Activated T-helper 17 cell treated with anti-CD3 and anti-CD28 coated beads, Interleukin-2, amount 50 U/mL, for 72 hours (primary cell): ENCODE results near the gene LRG1. TPM values are rescaled to one million over a fixed set of nuclear protein-coding genes. Genes with fewer than 3 reads are reported as not detected.

Experiments
- ATAC-seq: fragments of 150-1000 bp; cut with Tn5 transposase; replicated peaks from 2 replicates; pipeline ENCODE4 v1.10.0; 2021; ENCODE audit warnings: mild to moderate bottlenecking, moderate library complexity
- H3K27ac Mint-ChIP-seq: one replicate; pipeline ENCODE4 v1.8.0; 2022; ENCODE audit warnings: mixed read lengths
- H3K27me3 Mint-ChIP-seq: one replicate; pipeline ENCODE4 v1.8.0; 2022; ENCODE audit warnings: mixed read lengths
- H3K36me3 Mint-ChIP-seq: one replicate; pipeline ENCODE4 v1.8.0; 2022; ENCODE audit warnings: low read depth, mild to moderate bottlenecking, mixed read lengths
- H3K4me1 Mint-ChIP-seq: one replicate; pipeline ENCODE4 v1.8.0; 2022; ENCODE audit warnings: mixed read lengths
- H3K4me3 Mint-ChIP-seq: one replicate; pipeline ENCODE4 v1.8.0; 2022; ENCODE audit warnings: mild to moderate bottlenecking, mixed read lengths
- H3K9me3 Mint-ChIP-seq: one replicate; pipeline ENCODE4 v1.8.0; 2022; ENCODE audit warnings: mixed read lengths
- total RNA-seq, 2 donors: library from RNA; stranded (reverse); gene quantifications; one replicate each; pipeline ENCODE4 v1.2.3, GENCODE V29; 2022

Gene LRG1, protein sequence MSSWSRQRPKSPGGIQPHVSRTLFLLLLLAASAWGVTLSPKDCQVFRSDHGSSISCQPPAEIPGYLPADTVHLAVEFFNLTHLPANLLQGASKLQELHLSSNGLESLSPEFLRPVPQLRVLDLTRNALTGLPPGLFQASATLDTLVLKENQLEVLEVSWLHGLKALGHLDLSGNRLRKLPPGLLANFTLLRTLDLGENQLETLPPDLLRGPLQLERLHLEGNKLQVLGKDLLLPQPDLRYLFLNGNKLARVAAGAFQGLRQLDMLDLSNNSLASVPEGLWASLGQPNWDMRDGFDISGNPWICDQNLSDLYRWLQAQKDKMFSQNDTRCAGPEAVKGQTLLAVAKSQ
- under 1 TPM; 0.53 to 0.93 TPM for total RNA-seq

DNA sequence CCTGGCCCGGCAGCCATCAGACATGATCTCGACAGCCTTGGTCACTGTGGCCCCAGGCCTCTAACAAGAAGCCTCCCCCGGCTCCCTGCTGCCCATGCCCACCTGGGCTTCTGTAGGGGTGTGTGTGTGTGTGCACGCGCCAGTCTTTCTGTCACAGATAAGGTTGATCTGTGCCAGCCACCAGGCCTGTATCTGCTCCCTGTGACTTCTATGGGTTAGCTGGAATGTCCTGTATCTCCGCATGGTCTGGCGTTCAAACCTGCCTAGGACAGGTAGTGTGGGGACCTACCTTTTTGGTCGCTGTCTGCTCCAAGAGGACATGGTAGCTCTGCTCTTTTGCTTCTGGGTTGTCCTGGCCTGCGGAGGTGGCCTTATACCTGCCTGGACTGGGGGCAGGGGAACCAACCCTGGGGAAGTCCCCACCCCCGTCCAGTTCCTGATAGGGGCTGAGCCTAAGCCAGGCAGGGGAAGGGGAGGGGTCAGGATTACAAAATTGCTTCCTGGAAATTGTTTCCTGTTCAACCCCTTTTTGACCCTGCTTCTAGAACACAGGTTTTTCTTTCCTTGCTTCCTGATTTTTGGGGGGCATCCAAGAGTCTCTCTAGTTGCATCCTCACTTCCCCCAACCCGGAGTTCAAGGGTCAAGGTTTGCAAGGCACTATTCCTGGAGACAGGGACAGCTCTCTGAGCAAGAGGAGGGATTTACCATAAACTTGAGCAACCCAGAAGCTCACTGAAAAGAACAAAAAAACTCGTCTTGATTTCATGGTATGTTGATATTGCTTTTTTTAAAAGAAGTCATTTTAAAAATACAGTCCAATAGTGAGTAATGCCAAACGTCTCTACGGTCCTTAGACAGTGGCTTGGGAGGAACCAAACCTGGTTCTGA, at the start of gene LRG1:
Gene LRG1, minus strand, starts transcription at position 344 of the 889 bp plus-strand sequence. Its CDS starts 23 bp downstream, at position 321.
- Mint-ChIP-seq H3K9me3 (no peaks in the 10 kb centered on the region), H3K4me3 (peak within 1 kb of the TSS; percentile 23), H3K27ac (no peak within 1 kb of the TSS), H3K36me3 (no peaks in the 10 kb centered on the region), H3K4me1 (no peaks in the 10 kb centered on the region), H3K27me3 (peaks cover 8% of the 10 kb centered on the region)
- ATAC-seq: peak; percentile 52

DNA sequence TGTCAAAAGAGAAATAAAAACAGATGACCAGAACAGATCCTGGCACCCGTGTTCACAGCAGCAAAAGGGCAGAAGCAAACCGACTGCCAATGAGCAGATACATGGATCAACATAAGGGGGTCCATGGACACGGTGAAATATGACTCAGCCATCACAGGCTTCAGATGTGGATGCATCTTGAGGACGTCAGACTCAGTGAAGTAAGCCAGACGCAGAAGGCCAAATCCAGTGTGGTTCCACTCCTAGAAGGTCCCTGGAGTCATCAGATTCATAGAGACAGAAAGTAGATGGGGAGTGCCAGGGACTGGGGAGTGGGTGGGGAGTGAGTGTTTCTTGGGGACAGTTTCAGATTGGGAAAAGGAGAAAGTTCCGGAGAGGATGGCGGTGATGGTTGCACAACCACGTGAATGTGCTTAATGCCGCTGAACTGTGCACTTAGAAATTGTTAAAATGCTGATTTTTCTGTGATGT, 48.5 kb upstream of the LRG1 start:
- H3K27ac Mint-ChIP-seq: no peak overlapping the region
- no peak overlapping the region for H3K4me3 Mint-ChIP-seq
- peaks cover 37% of the 10 kb centered on the region for H3K27me3 Mint-ChIP-seq
- H3K4me1 Mint-ChIP-seq: no peaks in the 10 kb centered on the region
- no peak for ATAC-seq
- H3K36me3 Mint-ChIP-seq: no peaks in the 10 kb centered on the region
- H3K9me3 Mint-ChIP-seq: no peaks in the 10 kb centered on the region

DNA sequence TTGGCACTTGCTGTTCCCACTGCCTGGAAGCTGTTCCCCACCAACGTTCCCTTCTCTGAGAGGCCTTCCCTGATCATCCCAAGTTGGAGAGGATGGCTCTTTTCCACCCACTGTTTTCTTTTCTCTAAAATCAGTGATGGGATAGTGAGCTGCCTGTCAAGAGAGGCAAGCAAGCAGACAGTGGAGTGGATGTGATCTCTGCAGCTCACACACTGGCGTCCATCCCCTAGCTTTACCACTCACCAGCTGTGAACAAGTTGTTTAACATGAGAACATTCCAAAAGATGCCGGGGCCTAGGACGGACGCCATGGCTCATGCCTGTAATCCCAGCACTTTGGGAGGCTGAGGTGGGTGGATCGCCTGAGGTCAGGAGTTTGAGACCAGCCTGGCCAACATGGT, 47.7 kb upstream of the LRG1 start:
- no peak overlapping the region for H3K27ac Mint-ChIP-seq
- ATAC-seq: no peak
- no peaks in the 10 kb centered on the region for H3K9me3 Mint-ChIP-seq
- H3K4me1 Mint-ChIP-seq: peaks cover under 1% of the 10 kb centered on the region
- peaks cover under 1% of the 10 kb centered on the region for H3K36me3 Mint-ChIP-seq
- H3K4me3 Mint-ChIP-seq: no peak overlapping the region
- H3K27me3 Mint-ChIP-seq: peaks cover 33% of the 10 kb centered on the region

DNA sequence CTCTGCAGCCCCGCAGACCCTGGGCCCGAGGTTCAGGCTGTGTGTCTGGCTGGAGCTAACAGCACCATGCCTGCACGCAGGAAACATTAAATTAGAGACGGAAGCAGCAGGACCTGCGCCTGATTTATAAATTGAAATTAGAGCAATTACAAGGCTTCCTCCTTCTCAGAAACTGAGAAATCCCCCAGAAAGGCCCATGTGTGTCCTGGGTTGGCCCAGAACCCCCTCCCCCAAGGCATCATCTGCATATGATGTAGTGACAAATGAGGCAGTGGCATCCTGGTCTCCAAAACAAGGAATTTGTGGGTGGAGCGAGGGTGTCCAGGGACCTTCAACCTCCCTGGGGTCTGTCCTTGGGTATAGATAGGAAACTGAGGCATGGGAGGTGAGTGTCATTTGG, 46.9 kb upstream of the LRG1 start:
- peaks cover 38% of the 10 kb centered on the region for H3K27me3 Mint-ChIP-seq

DNA sequence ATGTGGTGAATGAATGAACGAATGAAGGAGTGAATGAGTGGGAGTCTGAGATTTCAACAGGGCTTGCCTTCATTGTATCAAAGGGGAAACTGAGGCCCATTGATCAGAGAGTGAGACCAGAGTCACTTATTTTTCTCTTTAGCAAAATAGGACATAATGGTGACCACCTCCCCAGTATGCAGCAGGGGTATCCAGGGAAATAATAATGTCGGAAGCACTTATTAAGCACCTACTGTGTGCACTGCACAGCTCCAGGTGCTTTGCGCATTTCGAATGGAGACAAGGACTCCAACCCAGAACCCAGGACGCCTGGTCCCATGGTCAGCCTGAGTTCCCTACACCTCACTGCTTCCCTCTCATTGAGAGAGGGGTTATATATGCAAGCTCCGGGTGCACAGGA, 46.4 kb upstream of the LRG1 start:
- no peak for ATAC-seq
- H3K9me3 Mint-ChIP-seq: no peaks in the 10 kb centered on the region
- H3K4me3 Mint-ChIP-seq: no peak overlapping the region
- peaks cover 8% of the 10 kb centered on the region for H3K36me3 Mint-ChIP-seq
- no peak overlapping the region for H3K27ac Mint-ChIP-seq
- peaks cover 34% of the 10 kb centered on the region for H3K27me3 Mint-ChIP-seq
- peaks cover 8% of the 10 kb centered on the region for H3K4me1 Mint-ChIP-seq

More for the DNA sequence above, 46.9 kb upstream of the LRG1 start:
- no peak for ATAC-seq
- H3K9me3 Mint-ChIP-seq: no peaks in the 10 kb centered on the region
- no peak overlapping the region for H3K27ac Mint-ChIP-seq
- H3K4me1 Mint-ChIP-seq: peaks cover 8% of the 10 kb centered on the region
- H3K36me3 Mint-ChIP-seq: peaks cover 8% of the 10 kb centered on the region
- no peak overlapping the region for H3K4me3 Mint-ChIP-seq

DNA sequence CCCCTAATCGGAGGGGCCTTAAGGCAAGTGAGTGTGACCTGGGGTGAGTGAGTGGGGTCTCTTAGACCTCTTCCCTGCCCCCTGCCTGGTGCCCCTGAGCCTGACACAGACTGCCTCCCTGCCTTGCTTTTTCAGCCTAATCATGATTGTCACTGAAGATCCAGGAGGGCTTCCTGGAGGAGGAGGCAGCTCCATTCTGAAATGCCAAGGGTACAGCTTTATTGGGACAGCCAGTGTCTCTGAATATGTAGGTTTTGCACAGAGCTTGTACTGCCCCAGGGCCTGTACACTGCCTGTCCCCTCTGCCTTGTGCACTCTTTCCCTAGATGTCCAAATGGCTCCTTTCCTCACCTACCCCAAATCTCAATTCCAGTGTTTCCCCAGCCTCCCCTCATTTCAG, 45.7 kb upstream of the LRG1 start:
- peaks cover 8% of the 10 kb centered on the region for H3K36me3 Mint-ChIP-seq
- H3K4me3 Mint-ChIP-seq: no peak overlapping the region
- peaks cover 30% of the 10 kb centered on the region for H3K27me3 Mint-ChIP-seq
- ATAC-seq: no peak
- H3K27ac Mint-ChIP-seq: no peak overlapping the region
- H3K4me1 Mint-ChIP-seq: peaks cover 8% of the 10 kb centered on the region
- H3K9me3 Mint-ChIP-seq: no peaks in the 10 kb centered on the region

DNA sequence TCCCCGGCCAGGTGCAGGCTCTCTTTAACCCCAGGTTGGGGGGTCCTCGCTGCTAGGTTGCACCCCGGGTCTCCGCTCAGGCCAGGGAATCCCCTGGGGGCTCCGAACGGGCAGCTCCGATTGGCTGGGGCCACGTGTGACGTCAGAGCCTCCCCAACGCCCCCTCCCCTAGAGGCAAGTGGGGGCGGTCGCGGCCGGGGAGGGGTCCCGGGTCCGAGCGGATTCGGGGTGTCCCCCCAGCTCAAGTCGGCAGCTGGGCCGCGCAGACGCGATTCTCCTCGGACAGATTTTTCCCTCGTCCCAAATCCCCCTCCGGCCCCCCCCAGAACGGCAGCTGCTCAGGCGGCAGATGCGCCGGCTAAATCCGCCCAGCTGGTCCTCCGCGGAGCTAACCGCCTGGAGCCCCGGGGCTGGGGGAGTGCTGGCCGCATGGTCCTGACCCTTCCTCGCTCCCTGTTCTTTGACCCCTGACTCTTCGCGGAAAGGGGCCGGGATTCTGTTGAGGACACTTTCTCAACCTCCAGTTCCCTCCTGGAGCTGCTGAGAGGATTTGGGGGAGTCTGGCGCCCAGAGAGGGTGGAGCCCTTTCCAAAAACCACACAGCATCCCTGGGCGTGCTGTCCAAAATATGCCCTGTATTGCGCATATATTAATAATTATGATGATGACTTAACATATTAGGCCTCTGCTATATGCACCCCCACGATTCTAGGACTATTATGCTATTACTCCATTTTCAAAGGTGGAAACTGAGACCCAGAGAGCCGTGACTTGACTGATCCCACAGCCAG, 45.0 kb upstream of the LRG1 start:
- ATAC-seq: no peak
- H3K4me3 Mint-ChIP-seq: no peak overlapping the region
- no peaks in the 10 kb centered on the region for H3K9me3 Mint-ChIP-seq
- H3K27ac Mint-ChIP-seq: no peak overlapping the region
- peaks cover 8% of the 10 kb centered on the region for H3K4me1 Mint-ChIP-seq
- peaks cover 8% of the 10 kb centered on the region for H3K36me3 Mint-ChIP-seq
- H3K27me3 Mint-ChIP-seq: peaks cover 31% of the 10 kb centered on the region

DNA sequence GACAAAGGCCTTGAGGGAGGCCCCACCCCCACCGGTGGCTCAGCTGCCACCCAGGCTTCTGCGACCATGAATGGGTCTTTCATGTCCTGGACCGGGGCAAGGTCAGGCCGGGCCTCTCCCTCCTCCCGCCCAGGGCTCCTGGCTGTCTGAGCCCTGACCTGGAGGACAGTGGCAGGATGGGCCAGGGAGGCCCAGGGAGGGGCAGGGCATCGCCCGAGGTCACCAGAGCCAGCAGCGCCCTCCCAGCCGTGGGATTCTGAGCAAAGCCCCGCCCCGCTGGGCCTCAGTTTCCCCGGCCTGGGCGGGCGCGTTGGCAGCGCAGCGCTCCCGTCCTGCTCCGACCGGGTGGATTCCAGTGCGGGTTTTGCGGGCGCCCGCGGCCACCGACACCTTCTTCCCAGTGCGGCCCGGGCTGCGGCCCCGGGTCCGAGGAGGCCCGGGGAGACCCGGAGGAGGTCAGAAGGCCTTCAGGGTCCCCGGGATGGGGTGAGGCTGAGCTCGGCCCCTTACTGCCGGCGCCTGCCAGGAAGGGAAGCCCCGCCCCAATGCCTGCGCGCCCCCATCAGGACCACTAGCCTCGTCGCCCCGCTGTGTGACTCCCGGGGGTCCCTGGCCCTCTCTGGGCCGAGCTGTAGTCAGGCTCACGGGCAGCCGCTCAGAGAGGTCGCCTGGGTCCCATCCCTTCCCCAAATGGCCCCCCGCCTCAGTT, 44.3 kb upstream of the LRG1 start:
- no peak overlapping the region for H3K27ac Mint-ChIP-seq
- H3K9me3 Mint-ChIP-seq: no peaks in the 10 kb centered on the region
- peaks cover 8% of the 10 kb centered on the region for H3K36me3 Mint-ChIP-seq
- ATAC-seq: no peak
- no peak overlapping the region for H3K4me3 Mint-ChIP-seq
- H3K27me3 Mint-ChIP-seq: peaks cover 32% of the 10 kb centered on the region
- peaks cover 8% of the 10 kb centered on the region for H3K4me1 Mint-ChIP-seq

DNA sequence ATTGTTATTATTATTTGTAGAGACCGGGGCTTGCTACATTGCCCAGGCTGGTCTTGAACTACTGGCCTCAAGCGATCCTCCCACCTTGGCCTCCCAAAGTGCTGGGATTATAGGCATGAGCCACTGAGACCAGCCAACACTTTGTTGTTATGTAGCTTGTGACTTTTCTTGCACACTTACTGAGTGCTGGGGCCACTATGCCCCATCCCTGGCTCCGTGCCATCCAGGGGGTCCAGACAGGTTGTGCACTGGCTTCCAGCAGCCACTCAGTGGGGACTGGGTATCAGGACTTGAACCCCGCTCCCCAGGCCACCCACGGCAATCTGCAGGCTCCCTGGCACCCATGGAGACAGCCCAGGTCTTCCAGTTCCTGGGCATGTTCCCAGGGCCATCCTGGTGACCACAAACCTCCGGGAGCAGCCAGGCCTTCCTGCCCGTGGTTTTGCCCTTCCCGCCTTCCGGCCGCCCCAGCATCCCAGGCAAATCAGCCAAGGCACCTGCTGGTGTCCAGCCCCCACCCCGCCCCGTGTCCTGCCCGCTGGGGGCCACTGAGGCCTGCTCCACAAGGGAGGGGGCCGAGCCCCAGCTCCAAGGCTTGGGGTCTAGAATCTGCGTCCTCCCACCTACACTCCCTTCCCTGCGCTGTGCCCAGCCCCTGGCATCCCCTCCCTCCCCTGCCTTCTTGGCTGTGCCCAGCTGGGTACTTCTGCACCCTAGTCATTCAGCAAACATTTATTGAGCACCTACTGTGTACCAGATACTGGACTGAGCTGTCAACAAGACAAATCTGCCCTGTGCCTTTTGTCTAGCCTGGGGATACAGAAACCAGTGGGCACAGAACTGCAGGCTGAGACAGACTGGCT, 43.4 kb upstream of the LRG1 start:
- Mint-ChIP-seq H3K36me3 (peaks cover 8% of the 10 kb centered on the region), H3K4me1 (peaks cover 8% of the 10 kb centered on the region), H3K9me3 (no peaks in the 10 kb centered on the region), H3K27ac (no peak overlapping the region), H3K4me3 (no peak overlapping the region), H3K27me3 (peaks cover 38% of the 10 kb centered on the region)
- ATAC-seq: no peak

DNA sequence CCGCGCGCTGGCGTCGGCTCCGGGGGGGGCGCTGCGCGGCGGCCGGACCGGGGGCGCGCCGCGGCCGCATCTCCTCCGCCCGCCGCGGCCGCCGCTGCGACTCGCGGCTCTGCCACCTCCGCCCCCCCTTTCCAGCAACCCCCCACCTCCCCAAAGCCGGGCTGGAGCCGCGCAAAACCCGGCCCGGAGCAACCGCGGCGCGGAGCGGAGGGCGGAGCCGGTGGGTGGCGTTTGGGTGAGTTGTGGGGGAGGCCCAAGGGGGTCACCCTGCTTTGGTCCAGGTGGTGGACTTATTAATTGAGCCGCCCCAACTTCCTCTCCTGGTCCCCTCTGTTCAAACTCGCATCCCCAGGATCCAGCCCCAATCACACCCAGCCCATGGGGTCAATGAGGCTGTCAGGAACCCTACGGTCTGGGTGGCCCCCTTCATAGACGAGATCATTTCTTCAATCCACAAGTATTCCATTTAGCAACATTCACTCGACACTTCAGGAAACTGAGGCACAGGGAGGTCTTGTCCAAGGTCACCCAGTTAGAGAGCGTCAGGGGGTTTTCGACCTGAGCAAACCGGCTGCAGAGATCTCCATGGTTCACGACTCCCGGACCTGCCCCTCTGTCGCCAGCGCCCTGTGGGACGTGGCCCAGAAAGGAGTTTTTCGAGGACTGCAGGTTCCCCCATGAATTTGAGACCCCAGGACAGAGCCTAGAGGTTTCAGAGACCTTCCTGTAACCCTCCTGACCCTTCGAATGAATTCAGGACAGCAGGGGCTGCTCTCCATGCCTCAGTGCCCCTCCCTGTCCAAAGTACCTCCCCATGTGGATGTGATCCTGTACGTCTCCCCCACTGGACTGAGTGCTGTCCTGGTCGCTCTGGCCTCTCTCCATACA, 42.1 kb upstream of the LRG1 start:
- ATAC-seq: no peak
- Mint-ChIP-seq H3K27me3 (peaks cover 36% of the 10 kb centered on the region), H3K9me3 (no peaks in the 10 kb centered on the region), H3K27ac (no peak overlapping the region), H3K36me3 (peaks cover 8% of the 10 kb centered on the region), H3K4me3 (peak overlapping the region; percentile 44), H3K4me1 (peaks cover 8% of the 10 kb centered on the region)

DNA sequence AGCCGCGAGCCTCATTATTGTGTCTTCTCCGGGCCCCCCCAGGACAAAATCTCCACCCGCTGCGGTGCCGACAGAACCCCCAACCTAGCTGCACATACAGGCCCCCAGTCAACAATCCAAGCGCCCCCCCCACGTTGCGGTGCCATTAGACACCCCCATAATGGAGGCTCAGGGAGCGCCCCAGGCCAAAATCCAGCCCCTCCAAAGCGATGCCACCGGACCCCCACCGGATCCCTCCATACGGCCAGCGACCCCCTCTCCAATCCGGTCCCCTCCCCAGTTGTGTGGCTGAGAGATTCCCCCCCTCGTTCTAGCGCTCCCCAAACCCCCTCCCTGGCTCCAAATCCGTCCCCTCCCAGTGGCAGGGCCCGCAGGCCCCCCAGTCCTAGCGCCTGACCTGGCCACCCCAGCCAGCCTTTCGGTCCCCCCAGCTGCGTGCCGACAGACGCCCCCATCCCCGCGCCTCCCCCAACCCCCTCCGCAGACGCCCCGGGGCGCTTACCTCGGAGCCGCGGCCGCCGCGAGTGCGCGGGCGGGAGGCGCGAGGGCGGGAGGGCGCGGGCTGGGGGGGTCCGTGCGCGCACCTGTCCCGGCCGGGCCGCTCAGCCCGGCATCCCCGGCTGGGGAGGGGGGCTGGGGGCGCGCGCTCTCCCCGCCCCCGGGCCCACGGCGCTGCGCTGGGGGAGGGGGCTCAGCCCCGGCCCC, 41.3 kb upstream of the LRG1 start:
- Mint-ChIP-seq H3K4me3 (no peak overlapping the region), H3K27me3 (peaks cover 40% of the 10 kb centered on the region), H3K27ac (no peak overlapping the region), H3K4me1 (peaks cover 8% of the 10 kb centered on the region), H3K9me3 (no peaks in the 10 kb centered on the region), H3K36me3 (peaks cover 8% of the 10 kb centered on the region)
- ATAC-seq: no peak
